MM.1S (cell line): ENCODE data around the gene PRUNE2.

Source experiments
- DNase-seq: peaks from one replicate; pipeline ENCODE4 v3.0.0-alpha.2; 2015
- H2AFZ ChIP-seq: fragments of 300-600 bp; sonication (generic); 2 replicates; pipeline ENCODE4 v1.6.0; 2016; ENCODE audit warnings: antibody characterized with exemption, low read length
- H3F3A ChIP-seq: fragments of 300-600 bp; sonication (generic); 2 replicates; pipeline ENCODE4 v1.6.1; 2016; ENCODE audit warnings: mild to moderate bottlenecking, antibody characterized with exemption, low read length, moderate library complexity, mixed read lengths; ENCODE audit not compliant: insufficient read depth
- H3K27ac ChIP-seq: fragments of 300-600 bp; sonication (generic); 2 replicates; pipeline ENCODE4 v1.5.1; 2016; ENCODE audit warnings: mild to moderate bottlenecking, low read length
- H3K27me3 ChIP-seq: fragments of 300-600 bp; sonication (generic); replicated peaks from 2 replicates; pipeline ENCODE4 v1.6.0; 2016; ENCODE audit warnings: low read length; ENCODE audit not compliant: insufficient read depth
- H3K36me3 ChIP-seq: fragments of 300-600 bp; sonication (generic); replicated peaks from 2 replicates; pipeline ENCODE4 v1.6.1; 2016; ENCODE audit warnings: mild to moderate bottlenecking, low read length, mixed read lengths; ENCODE audit not compliant: insufficient read depth
- H3K4me1 ChIP-seq: fragments of 300-600 bp; sonication (generic); 2 replicates; pipeline ENCODE4 v1.6.1; 2016; ENCODE audit warnings: low read length, mixed read lengths
- H3K4me2 ChIP-seq: fragments of 300-600 bp; sonication (generic); 2 replicates; pipeline ENCODE4 v1.6.0; 2016; ENCODE audit warnings: low read depth, low read length
- H3K4me3 ChIP-seq: fragments of 300-600 bp; sonication (generic); 2 replicates; pipeline ENCODE4 v1.5.1; 2016; ENCODE audit warnings: low read length, mixed read lengths
- H3K79me2 ChIP-seq: fragments of 300-600 bp; sonication (generic); 2 replicates; pipeline ENCODE4 v1.6.1; 2016; ENCODE audit warnings: mixed run types, low read length, mixed read lengths
- H3K9ac ChIP-seq: fragments of 300-600 bp; sonication (generic); 2 replicates; pipeline ENCODE4 v1.6.1; 2016; ENCODE audit warnings: low read length, mixed read lengths
- H3K9me2 ChIP-seq: fragments of 300-600 bp; sonication (generic); replicated peaks from 2 replicates; pipeline ENCODE4 v1.6.1; 2016; ENCODE audit warnings: mild to moderate bottlenecking, low read length, mixed read lengths; ENCODE audit not compliant: insufficient read depth
- H3K9me3 ChIP-seq: fragments of 300-600 bp; sonication (generic); replicated peaks from 2 replicates; pipeline ENCODE4 v1.6.1; 2016; ENCODE audit warnings: mild to moderate bottlenecking, low read length, mixed read lengths; ENCODE audit not compliant: insufficient read depth
- H4K20me1 ChIP-seq: fragments of 300-600 bp; sonication (generic); 2 replicates; pipeline ENCODE4 v1.6.1; 2016; ENCODE audit warnings: mild to moderate bottlenecking, low read length, moderate library complexity, mixed read lengths; ENCODE audit not compliant: insufficient read depth
- CTCF ChIP-seq: fragments of 300-600 bp; sonication (generic); IDR thresholded peaks from 2 replicates; pipeline ENCODE4 v1.5.1; 2016; ENCODE audit warnings: antibody characterized with exemption, low read length, mixed read lengths
- EZH2 ChIP-seq: fragments of 300-600 bp; sonication (generic); optimal IDR thresholded peaks from 2 replicates; pipeline ENCODE3; 2017; ENCODE audit warnings: low read depth, mild to moderate bottlenecking, antibody characterized with exemption, low read length, mixed read lengths
- EZH2phosphoT487 ChIP-seq: fragments of 300-600 bp; sonication (generic); IDR thresholded peaks from 2 replicates; pipeline ENCODE4 v1.6.1; 2018; ENCODE audit warnings: antibody characterized with exemption, low read length

PRUNE2 gene

GRCh38 chr9:76932265-76932664, 26.4 kb upstream of the PRUNE2 start:
- H3K27me3 ChIP-seq, result no peaks in the 10 kb centered on the region
- H4K20me1 ChIP-seq, result no peaks in the 10 kb centered on the region
- no peak overlapping the region for H3K4me3 ChIP-seq
- H3K27ac ChIP-seq, result no peak overlapping the region
- H3K4me1 ChIP-seq, result no peaks in the 10 kb centered on the region
- H3K9me2 ChIP-seq, result no peaks in the 10 kb centered on the region
- DNase-seq, result no peak
- TF ChIP-seq CTCF (no peak), EZH2 (no peak), EZH2phosphoT487 (no peak)
- H3K36me3 ChIP-seq, result no peaks in the 10 kb centered on the region
- H3K9ac ChIP-seq, result no peak overlapping the region
- H2AFZ ChIP-seq, result no peak overlapping the region
- no peaks in the 10 kb centered on the region for H3K9me3 ChIP-seq
- no peak overlapping the region for H3K4me2 ChIP-seq
- H3K79me2 ChIP-seq, result no peaks in the 10 kb centered on the region
- no peaks in the 10 kb centered on the region for H3F3A ChIP-seq

- no peak overlapping the region for H2AFZ ChIP-seq
- no peaks in the 10 kb centered on the region for H3K79me2 ChIP-seq
- no peak overlapping the region for H3K9ac ChIP-seq
- no peak overlapping the region for H3K4me3 ChIP-seq
- H3K4me1 ChIP-seq, result no peaks in the 10 kb centered on the region
- no peaks in the 10 kb centered on the region for H3K36me3 ChIP-seq
- DNase-seq, result no peak
- no peak overlapping the region for H3K4me2 ChIP-seq
- no peaks in the 10 kb centered on the region for H3K27me3 ChIP-seq
- no peak for TF ChIP-seq EZH2phosphoT487
- TF ChIP-seq CTCF, result no peak
- no peak for TF ChIP-seq EZH2
- H3K9me2 ChIP-seq, result no peaks in the 10 kb centered on the region
- no peaks in the 10 kb centered on the region for H4K20me1 ChIP-seq
- no peaks in the 10 kb centered on the region for H3F3A ChIP-seq
- no peak overlapping the region for H3K27ac ChIP-seq
- no peaks in the 10 kb centered on the region for H3K9me3 ChIP-seq
These were observed 21.8 kb upstream of the PRUNE2 start for GRCh38 chr9:76927540-76928240.

- H4K20me1 ChIP-seq, result no peaks in the 10 kb centered on the region
- no peaks in the 10 kb centered on the region for H3K9me2 ChIP-seq
- H3K27ac ChIP-seq, result no peak overlapping the region
- no peaks in the 10 kb centered on the region for H3K36me3 ChIP-seq
- no peaks in the 10 kb centered on the region for H3K4me1 ChIP-seq
- H3K9ac ChIP-seq, result no peak overlapping the region
- H3K9me3 ChIP-seq, result no peaks in the 10 kb centered on the region
- H3K79me2 ChIP-seq, result no peaks in the 10 kb centered on the region
- TF ChIP-seq EZH2 (no peak), EZH2phosphoT487 (no peak), CTCF (no peak)
- H3K27me3 ChIP-seq, result no peaks in the 10 kb centered on the region
- no peak overlapping the region for H3K4me2 ChIP-seq
- H3K4me3 ChIP-seq, result no peak overlapping the region
- no peaks in the 10 kb centered on the region for H3F3A ChIP-seq
- DNase-seq, result no peak
- H2AFZ ChIP-seq, result no peak overlapping the region
These were observed 20.9 kb upstream of the PRUNE2 start for GRCh38 chr9:76926846-76927245.
